ENCODE data around the gene TRNAU1AP. TPM values are rescaled to one million over a fixed set of nuclear protein-coding genes. Genes with fewer than 3 reads are reported as not detected.

Gene TRNAU1AP
- total RNA-seq, 1 donor from 2014 or later = 38.6 TPM

DNA sequence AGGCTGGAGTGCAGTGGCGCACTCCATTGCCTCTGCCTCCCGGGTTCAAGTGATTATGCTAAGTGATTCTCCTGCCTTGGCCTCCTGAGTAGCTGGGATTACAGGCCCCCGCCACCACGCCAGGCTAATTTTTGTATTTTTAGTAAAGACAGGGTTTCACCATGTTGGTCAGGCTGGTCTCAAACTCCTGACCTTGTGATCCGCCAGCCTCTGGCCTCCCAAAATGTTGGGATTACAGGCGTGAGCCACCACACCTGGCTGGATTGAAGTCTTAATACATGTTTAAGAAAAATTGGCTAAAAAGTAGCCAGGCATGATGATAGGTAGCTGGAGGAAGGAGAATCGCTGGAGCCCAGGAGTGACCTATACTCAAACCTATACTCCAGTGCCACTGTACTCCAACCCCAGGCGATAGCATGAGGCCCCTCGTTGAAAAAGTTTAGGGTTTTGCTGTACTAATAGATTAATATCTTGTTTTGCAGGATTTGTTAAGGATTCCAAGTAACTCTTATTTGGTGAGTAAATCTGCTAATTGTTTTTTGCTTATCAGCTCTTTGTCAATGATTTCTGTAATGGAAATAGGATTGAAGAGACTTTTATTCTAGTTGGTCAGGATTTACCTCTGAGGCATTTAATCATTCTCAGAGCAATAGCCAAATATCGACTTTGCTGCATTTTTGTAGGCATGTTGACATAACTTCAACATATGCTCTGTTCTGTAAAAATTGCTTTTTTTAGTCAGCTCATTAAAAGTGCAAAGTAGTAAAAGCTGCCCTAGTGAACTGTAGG lies 45.0 kb upstream of the TRNAU1AP start:
- TF ChIP-seq, protein P1, sequence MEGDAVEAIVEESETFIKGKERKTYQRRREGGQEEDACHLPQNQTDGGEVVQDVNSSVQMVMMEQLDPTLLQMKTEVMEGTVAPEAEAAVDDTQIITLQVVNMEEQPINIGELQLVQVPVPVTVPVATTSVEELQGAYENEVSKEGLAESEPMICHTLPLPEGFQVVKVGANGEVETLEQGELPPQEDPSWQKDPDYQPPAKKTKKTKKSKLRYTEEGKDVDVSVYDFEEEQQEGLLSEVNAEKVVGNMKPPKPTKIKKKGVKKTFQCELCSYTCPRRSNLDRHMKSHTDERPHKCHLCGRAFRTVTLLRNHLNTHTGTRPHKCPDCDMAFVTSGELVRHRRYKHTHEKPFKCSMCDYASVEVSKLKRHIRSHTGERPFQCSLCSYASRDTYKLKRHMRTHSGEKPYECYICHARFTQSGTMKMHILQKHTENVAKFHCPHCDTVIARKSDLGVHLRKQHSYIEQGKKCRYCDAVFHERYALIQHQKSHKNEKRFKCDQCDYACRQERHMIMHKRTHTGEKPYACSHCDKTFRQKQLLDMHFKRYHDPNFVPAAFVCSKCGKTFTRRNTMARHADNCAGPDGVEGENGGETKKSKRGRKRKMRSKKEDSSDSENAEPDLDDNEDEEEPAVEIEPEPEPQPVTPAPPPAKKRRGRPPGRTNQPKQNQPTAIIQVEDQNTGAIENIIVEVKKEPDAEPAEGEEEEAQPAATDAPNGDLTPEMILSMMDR (IDR thresholded peaks at IDR 0.05; ENCODE audit: unreplicated experiment) = no peak
- peak overlapping the region; percentile 99 for H3K27ac Mint-ChIP-seq
- H3K4me3 Mint-ChIP-seq (ENCODE audit: low read depth) = peak overlapping the region; percentile 97
- DNase-seq (ENCODE audit: low spot score, unreplicated experiment) = no peak
- peaks cover 40% of the 10 kb centered on the region for H3K4me1 Mint-ChIP-seq (ENCODE audit: low read depth)
- H3K27me3 Mint-ChIP-seq = no peaks in the 10 kb centered on the region
- H3K36me3 Mint-ChIP-seq (ENCODE audit: insufficient read depth) = peaks cover 31% of the 10 kb centered on the region
- H3K9me3 Mint-ChIP-seq (ENCODE audit: low read depth) = no peaks in the 10 kb centered on the region

DNA sequence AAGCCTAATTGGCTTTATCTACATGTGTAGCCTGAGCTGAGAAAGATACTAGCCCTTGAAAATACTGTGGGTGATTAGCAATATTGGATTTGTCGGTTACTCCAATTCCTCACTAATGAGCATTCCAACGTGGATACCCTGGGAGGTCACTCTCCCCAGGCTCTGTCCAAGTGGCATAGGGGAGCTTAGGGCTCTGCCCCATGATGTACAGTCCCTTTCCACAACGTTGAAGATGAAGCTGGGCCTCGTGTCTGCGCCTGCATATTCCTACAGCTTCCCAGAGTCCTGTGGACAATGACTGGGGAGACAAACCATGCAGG lies 44.5 kb upstream of the TRNAU1AP start:
- Mint-ChIP-seq H3K4me3 (ENCODE audit: low read depth) (peak overlapping the region; percentile 97), H3K4me1 (ENCODE audit: low read depth) (peaks cover 40% of the 10 kb centered on the region), H3K9me3 (ENCODE audit: low read depth) (no peaks in the 10 kb centered on the region), H3K27me3 (no peaks in the 10 kb centered on the region), H3K27ac (peak overlapping the region; percentile 99), H3K36me3 (ENCODE audit: insufficient read depth) (peaks cover 31% of the 10 kb centered on the region)
- TF ChIP-seq, protein P1 (IDR thresholded peaks at IDR 0.05; ENCODE audit: unreplicated experiment) = no peak
- no peak for DNase-seq (ENCODE audit: low spot score, unreplicated experiment)

DNA sequence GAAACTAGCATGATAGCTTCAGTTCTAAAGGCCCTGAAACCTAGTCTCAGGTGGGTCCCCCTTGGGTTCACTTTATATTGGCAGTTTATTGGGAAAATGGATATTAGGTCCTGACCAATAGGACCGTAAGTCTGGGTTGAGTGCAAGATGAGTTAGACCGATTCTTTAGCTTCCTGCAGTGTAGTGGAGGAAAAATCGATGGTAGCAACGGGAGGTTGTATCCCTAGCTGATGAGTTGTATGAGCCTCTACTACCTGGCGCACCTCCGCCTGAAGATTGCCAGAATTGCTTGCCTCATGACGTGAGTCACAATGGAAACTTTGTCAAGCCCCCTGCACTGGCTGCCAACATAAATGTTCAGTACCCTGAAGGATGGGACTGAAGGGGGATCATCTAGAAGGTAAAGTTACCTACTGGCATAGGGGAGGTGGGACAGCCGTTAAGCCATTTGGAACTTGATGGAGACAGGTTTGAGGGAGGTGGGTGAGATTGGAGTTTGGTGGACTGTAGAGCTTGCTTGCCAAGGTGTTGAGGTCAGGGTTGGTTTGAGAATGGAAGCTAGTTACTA lies 43.1 kb upstream of the TRNAU1AP start:
- DNase-seq (ENCODE audit: low spot score, unreplicated experiment) = no peak
- H3K36me3 Mint-ChIP-seq (ENCODE audit: insufficient read depth) = peaks cover 33% of the 10 kb centered on the region
- TF ChIP-seq, protein P1 (IDR thresholded peaks at IDR 0.05; ENCODE audit: unreplicated experiment) = no peak
- no peaks in the 10 kb centered on the region for H3K27me3 Mint-ChIP-seq
- H3K4me3 Mint-ChIP-seq (ENCODE audit: low read depth) = peak overlapping the region; percentile 97
- H3K9me3 Mint-ChIP-seq (ENCODE audit: low read depth) = no peaks in the 10 kb centered on the region
- H3K27ac Mint-ChIP-seq = peak overlapping the region; percentile 88
- peaks cover 40% of the 10 kb centered on the region for H3K4me1 Mint-ChIP-seq (ENCODE audit: low read depth)

DNA sequence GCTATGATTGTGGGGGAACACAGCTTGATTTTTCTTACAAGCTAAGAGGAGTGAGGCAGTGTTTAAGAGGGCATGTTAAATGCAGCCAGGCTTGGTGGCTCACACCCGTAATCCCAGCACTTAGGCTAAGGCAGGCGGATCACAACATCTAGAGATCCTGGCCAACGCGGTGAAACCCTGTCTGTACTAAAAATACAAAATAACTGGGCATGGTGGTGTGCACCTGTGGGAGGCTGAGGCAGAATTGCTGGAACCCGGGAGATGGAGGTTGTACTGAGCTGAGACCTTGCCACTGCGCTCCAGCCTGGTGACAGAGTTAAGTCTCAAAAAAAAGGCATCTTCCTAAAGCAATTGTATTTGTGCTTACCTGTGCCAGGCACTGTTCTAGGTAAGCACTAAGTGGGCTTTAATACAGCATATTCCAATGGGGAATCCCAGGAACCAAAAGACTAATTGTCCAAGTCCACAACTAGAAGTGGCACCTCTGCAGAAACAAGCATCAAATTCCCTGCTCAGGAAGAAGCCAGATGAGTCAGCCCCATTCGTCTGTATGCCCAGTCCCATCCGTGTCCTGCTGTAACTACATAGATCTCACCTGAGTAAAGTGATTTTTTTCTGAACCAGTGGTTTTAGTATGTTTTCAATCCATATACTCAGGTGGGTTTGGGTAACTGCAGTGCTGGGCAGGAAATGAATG lies 42.5 kb upstream of the TRNAU1AP start:
- Mint-ChIP-seq H3K27ac (peak overlapping the region; percentile 57), H3K4me1 (ENCODE audit: low read depth) (peaks cover 39% of the 10 kb centered on the region), H3K27me3 (no peaks in the 10 kb centered on the region), H3K36me3 (ENCODE audit: insufficient read depth) (peaks cover 34% of the 10 kb centered on the region), H3K9me3 (ENCODE audit: low read depth) (no peaks in the 10 kb centered on the region), H3K4me3 (ENCODE audit: low read depth) (peak overlapping the region; percentile 97)
- TF ChIP-seq, protein P1 (IDR thresholded peaks at IDR 0.05; ENCODE audit: unreplicated experiment) = no peak
- DNase-seq (ENCODE audit: low spot score, unreplicated experiment) = no peak

DNA sequence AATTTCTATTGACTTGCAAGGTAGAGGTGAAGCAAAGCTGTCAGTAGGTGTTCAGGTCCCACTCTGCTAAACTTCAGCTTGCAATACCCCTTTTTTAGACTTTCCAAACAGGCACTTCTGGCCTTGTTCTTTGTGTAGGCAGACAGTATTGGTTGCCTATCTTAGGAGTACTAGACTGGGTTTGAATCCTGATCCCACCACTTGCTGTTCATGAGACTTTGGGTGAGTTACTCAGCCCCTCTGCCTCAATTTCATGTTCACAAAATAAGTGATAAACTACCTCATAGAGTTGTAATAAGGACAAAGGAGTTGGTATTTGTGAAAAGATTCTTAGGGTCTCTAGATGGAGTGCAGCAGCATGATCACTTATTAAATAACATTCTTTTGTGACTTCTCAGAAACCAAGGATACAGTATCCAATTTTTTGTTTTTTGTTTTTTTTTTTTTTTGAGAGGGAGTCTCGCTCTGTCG lies 41.9 kb upstream of the TRNAU1AP start:
- DNase-seq (ENCODE audit: low spot score, unreplicated experiment) = no peak
- peak overlapping the region; percentile 57 for H3K27ac Mint-ChIP-seq
- H3K4me1 Mint-ChIP-seq (ENCODE audit: low read depth) = peaks cover 37% of the 10 kb centered on the region
- no peak overlapping the region for H3K4me3 Mint-ChIP-seq (ENCODE audit: low read depth)
- TF ChIP-seq, protein P1 (IDR thresholded peaks at IDR 0.05; ENCODE audit: unreplicated experiment) = no peak
- H3K9me3 Mint-ChIP-seq (ENCODE audit: low read depth) = no peaks in the 10 kb centered on the region
- no peaks in the 10 kb centered on the region for H3K27me3 Mint-ChIP-seq
- peaks cover 34% of the 10 kb centered on the region for H3K36me3 Mint-ChIP-seq (ENCODE audit: insufficient read depth)

Measured in progenitor cell of endocrine pancreas (in vitro differentiated cells).